BE2C (cell line): Measurements from ENCODE around the gene PDYN.

Experiments used
- DNase-seq: peaks from one replicate; pipeline ENCODE4 v3.0.0-alpha.2; 2020
- H3K27me3 ChIP-seq: fragments of 250-450 bp; sonication (Bioruptor Pico); 2 replicates; pipeline ENCODE4 v1.5.1; 2020; ENCODE audit warnings: mild to moderate bottlenecking
- H3K36me3 ChIP-seq: fragments of 250-450 bp; sonication (Bioruptor Pico); 2 replicates; pipeline ENCODE4 v1.5.1; 2020; ENCODE audit warnings: mild to moderate bottlenecking
- H3K4me1 ChIP-seq: fragments of 250-450 bp; sonication (Bioruptor Pico); 2 replicates; pipeline ENCODE4 v1.5.1; 2020
- H3K4me3 ChIP-seq: 2 replicates; pipeline ENCODE4 v1.5.1; 2011; ENCODE audit warnings: low read depth, low read length
- H3K9me3 ChIP-seq: fragments of 250-450 bp; sonication (Bioruptor Pico); 2 replicates; pipeline ENCODE4 v1.5.1; 2020
- TF ChIP-seq, protein P1 (sequence below): IDR thresholded peaks from 2 replicates; pipeline ENCODE4 v1.5.1; 2012; ENCODE audit warnings: mild to moderate bottlenecking, low read depth, low read length

PDYN gene

GRCh38 chr20:1946762-1947534 is 46.9 kb downstream of the PDYN start:
- TF ChIP-seq, protein P1, sequence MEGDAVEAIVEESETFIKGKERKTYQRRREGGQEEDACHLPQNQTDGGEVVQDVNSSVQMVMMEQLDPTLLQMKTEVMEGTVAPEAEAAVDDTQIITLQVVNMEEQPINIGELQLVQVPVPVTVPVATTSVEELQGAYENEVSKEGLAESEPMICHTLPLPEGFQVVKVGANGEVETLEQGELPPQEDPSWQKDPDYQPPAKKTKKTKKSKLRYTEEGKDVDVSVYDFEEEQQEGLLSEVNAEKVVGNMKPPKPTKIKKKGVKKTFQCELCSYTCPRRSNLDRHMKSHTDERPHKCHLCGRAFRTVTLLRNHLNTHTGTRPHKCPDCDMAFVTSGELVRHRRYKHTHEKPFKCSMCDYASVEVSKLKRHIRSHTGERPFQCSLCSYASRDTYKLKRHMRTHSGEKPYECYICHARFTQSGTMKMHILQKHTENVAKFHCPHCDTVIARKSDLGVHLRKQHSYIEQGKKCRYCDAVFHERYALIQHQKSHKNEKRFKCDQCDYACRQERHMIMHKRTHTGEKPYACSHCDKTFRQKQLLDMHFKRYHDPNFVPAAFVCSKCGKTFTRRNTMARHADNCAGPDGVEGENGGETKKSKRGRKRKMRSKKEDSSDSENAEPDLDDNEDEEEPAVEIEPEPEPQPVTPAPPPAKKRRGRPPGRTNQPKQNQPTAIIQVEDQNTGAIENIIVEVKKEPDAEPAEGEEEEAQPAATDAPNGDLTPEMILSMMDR, result no peak
- Histone ChIP-seq H3K27me3 (no peaks in the 10 kb centered on the region), H3K36me3 (no peaks in the 10 kb centered on the region), H3K4me1 (no peaks in the 10 kb centered on the region), H3K9me3 (no peaks in the 10 kb centered on the region), H3K4me3 (no peak overlapping the region)
- DNase-seq, result no peak

DNA sequence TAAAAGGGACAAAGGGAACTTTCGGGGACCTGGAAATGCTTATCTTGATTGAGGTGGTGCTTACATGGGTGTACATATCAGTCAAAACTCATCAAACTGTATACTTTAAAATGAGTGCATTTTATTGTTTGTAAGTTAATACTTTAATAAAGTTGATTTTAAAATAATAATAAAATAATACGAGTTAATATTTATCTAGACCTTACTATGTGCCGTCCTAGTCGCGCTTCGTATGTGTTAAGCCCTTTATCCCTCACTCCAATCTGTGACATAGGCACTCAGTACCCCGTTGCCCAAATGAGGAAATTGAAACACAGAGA is 47.5 kb downstream of the PDYN start:
- Histone ChIP-seq H3K36me3 (no peaks in the 10 kb centered on the region), H3K4me1 (no peaks in the 10 kb centered on the region), H3K27me3 (no peaks in the 10 kb centered on the region), H3K9me3 (no peaks in the 10 kb centered on the region), H3K4me3 (no peak overlapping the region)
- TF ChIP-seq, protein P1, result no peak
- no peak for DNase-seq

GRCh38 chr20:1945660-1946059 is 48.2 kb downstream of the PDYN start:
- Histone ChIP-seq H3K4me1 (no peaks in the 10 kb centered on the region), H3K4me3 (no peak overlapping the region), H3K36me3 (no peaks in the 10 kb centered on the region), H3K27me3 (no peaks in the 10 kb centered on the region), H3K9me3 (no peaks in the 10 kb centered on the region)
- no peak for DNase-seq
- TF ChIP-seq, protein P1, result no peak

GRCh38 chr20:1945134-1945618 is 48.7 kb downstream of the PDYN start:
- TF ChIP-seq, protein P1, result no peak
- no peaks in the 10 kb centered on the region for H3K36me3 ChIP-seq
- no peaks in the 10 kb centered on the region for H3K4me1 ChIP-seq
- no peak overlapping the region for H3K4me3 ChIP-seq
- no peaks in the 10 kb centered on the region for H3K27me3 ChIP-seq
- no peak for DNase-seq
- H3K9me3 ChIP-seq, result no peaks in the 10 kb centered on the region

- H3K9me3 ChIP-seq, result no peaks in the 10 kb centered on the region
- H3K4me3 ChIP-seq, result no peak overlapping the region
- TF ChIP-seq, protein P1, result no peak
Observed at GRCh38 chr20:1944345-1945091, 49.3 kb downstream of the PDYN start.

DNA sequence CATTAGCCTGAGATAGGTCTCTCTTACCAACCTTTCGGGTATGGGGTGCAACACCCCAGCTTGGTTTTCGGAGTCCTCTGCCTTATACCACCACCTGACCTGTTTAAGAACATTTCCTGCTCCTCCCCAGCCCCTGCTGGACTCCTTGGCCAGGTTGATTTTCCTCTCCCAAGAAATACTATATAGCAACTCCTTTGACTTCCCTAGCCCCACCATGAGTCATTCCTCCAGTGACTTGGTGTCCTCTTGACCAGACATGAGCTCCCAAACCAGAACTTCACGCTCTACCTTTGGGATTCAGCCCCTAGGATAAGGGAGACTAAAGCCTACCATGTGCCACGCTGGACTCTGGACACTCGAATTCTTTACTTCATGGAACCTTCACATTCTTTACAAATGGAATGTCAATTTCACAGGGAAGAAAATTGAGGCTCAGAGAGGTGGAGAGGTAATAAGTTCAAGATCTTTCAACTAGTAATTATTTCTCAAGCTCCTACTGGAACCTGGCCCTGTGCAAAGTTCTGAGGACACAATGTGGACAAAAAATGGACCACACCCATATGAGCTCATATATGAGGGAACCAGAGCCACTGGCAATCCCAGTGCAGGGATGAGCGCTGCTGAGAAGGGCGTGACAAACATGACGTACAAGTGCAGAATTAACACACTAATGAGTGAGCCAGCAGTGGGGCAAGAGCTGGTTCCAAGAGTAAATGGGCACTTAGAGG is 50.4 kb downstream of the PDYN start:
- Histone ChIP-seq H3K27me3 (no peaks in the 10 kb centered on the region), H3K36me3 (no peaks in the 10 kb centered on the region), H3K9me3 (no peaks in the 10 kb centered on the region), H3K4me3 (no peak overlapping the region), H3K4me1 (no peaks in the 10 kb centered on the region)
- TF ChIP-seq, protein P1, result no peak
- no peak for DNase-seq

More at GRCh38 chr20:1944345-1945091, 49.3 kb downstream of the PDYN start:
- Histone ChIP-seq H3K27me3 (no peaks in the 10 kb centered on the region), H3K36me3 (no peaks in the 10 kb centered on the region), H3K4me1 (no peaks in the 10 kb centered on the region)
- DNase-seq, result no peak
